DMS 273 treated with DMSO at 0.1 percent for 48 hours (cell line): ENCODE results near the gene MEF2B.
"Not testable (repeated sequence)": the region's sequence is repeated elsewhere in the genome, so short reads cannot be mapped to it uniquely, and the experiment has no call there.

Experiments
- DNase-seq: peaks from one replicate; lab custom pipeline; 2025; lab: John Stamatoyannopoulos, UW

MEF2B gene

DNA sequence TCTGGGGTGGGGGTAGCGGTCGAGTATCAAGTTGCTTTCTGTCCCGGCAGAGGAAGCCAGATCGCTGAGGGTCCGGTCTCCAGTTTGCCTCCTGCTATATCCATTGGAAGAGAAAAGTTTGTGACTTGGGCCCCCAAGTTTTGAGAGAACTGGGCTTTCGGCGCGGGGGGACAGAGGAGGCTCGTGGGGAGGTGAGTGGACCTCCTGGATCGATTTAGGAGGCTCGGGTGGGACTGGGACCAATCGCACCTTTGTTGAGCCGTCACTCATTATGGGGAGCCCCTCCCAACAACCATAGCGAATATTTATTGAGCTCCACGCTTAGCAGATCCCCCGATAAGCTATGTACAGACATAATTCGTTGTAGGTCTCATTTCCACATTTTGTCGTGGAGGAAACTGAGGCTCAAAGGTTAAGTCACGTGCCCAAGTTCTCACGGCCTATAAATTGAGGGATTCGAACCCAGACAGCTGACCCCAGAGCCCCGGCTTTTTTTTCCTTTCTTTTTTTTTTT is 22.9 kb upstream of the MEF2B start:
- no peak for DNase-seq

DNA sequence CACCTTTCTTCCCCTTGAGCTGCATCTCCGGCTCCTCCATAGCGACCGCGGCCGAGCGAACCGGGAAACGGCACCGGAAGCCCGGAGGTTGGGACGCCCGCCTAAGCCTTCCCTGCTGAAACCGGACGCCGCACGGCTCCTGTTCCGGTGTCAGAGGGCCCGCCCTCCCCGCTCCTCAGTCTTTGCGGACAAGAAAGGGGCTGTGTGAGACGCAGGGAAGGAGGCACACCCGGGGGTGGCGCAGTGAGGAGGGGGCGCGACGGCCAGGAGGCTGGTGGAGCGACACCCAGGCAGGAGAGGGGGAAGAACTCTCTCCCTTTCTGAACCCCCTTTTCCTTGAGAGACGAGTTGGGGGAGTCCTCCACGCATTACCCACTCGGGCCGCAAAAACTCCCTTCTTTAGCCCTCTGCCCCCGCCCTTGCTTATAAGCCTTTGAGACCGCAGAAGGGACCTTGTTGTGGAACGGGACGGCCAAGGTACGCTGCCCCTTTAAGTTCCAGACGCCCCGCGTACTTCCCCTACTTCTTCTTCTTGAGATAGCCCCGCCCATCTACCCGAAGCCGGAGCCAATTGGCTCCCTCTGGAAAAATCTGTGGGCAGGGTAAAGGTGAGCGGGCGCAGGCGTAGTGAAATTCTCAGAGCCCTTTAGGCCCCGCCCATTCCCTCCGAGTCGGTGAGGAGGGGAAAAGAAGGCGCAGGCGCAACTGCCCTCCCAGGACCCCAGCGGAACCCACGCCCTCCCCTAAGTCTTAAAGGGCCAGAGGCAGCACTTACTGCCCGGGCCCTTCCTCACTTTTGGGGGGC is 22.2 kb upstream of the MEF2B start, which contains the start of the genes BORCS8 and RFXANK:
Gene BORCS8 (minus strand): TSS at position 75 of the 805 bp plus-strand sequence. CDS start 35 bp downstream, at position 40.
Gene RFXANK (plus strand): TSS at position 181 of the 805 bp plus-strand sequence. CDS start 1,689 bp downstream, outside the sequence.
- DNase-seq = peak; percentile 98

DNA sequence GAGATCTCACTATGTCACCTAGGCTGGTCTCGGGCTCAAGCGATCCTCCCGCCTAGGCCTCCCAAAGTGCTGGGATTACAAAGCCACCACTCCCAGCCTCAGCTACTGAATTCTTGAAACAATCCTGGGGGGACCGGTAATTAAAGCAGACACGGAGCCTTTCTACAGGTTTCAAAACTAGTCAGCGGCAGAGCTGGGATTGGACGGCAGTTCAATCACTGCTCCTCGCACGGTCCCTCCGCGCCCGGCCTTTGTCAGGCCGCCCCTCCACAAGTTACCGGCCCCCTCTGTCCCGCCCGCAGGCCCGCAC is 21.7 kb upstream of the MEF2B start:
- no peak for DNase-seq

DNA sequence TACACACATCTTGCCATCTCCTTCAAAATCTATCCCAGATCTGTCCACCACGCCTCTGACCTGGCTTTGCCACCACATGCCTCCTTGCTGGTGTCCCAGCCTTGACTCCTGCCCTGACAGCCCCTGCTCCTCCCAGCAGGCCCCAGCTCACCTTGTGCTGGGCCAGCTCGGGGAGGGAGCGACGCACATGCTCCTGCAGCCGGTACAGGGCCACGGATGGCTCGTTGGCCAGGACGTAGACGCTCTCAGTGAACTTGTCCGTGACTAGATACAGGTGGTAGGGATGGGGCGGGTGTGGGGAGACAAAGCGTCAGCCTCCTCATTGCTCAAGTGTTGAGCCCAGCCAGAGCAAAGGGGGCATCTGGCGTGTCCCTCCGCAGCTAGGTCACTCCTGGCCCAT is 16.7 kb upstream of the MEF2B start:
- no peak for DNase-seq

DNA sequence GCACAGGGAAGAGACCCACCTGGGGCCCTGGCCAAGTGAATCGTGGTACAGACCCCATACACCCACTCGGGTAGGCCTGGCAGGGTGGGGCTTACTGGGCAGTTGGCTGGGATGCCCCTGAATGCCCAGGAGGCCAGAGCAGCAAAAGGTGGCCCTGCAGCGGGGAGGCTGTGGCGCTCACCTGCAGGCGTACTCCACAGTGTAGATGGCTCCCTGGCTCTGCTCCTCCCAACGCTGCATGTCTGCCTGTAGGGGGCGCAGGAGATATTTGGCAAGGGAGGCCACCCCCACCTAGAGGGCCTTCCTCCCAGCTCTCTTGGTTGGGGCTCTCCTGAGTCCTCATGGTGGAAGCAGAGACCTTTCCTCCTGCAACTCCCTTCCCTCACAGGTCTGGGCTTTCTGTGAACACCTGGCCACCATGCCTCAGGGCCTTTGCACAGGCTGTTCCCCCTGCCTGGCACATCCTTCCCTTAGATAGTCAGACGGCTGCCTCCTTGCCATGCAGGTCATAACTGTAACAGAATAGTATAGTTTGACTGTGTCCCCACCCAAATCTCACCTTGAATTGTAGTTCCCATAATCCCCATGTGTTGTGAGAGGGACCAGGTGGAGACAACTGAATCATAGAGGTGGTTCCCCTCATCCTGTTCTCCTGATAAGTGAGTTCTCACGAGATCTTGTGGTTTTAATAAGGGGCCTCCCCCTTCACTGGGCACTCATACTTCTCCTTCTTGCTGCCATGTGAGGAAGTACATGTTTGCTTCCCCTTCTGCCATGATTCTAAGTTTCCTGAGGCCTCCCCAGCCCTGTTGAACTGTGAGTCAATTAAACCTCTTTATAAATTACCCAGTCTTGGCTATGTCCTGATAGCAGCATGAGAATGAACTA is 16.0 kb upstream of the MEF2B start:
- no peak for DNase-seq

DNA sequence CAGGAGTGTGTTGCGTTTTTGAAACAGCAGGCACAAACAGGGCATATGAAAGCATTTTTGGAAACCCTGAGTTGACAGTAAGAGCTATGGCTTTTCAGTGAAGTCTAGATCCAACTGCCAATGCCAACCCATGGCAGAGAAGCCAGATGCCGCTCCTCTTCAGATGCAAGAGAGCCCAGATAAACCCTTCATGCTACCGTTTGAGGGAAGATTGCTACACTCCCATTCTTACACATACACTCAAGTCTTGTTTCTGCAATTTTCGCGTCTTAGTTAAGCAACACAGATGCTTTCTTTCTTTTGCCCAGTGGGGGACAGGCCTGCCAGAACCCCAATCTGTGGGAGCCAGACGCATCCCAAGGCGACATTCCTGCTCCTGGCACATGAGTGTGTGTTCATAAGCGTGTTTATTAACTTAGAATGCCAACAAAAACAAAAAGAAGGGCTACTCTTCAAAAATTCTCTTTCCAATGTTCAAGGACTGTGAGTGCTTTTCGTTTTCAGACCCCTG is 11.5 kb upstream of the MEF2B start:
- no peak for DNase-seq

DNA sequence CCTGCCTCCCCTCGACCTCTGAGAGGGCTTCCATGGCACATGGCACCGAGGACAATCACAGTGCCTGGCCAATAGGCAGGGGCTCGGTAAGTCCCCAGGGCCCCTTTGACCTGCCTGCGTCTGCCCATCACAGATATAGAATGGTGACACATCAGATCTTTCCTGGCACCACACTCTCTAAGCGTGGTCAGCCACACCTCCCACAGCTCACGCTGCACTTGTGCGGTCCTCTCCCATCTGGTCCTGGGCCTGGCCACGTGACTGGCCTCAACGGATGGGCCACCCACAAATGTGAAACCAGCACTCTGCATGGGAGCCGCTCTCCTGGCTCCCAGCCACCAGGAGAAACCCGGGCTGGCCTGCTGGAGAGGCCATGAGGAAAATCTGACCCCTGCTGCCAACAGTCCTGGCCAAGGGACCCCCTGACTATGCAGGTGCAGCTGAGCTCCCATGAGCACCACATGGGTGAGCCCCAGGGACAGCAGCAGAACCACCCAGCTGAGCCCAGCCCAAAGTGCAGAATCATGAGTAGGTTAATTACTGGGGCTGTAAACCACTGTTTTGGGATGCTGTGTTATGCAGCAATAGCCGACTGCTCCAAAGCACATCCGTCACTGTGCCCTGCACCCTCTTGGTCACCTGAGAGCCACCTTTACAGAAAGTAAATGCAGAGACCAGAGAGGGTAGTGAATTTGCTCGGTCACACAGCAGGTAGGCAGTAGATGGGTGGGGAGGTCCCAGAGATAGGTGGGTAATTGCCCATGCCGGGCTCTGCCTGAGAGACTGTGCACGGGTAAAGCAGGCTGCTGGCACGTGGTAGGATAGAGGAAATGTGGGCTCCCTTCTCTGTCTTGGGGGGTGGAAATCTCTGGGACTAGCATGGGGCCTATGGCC is 9.7 kb upstream of the MEF2B start:
- no peak for DNase-seq

DNA sequence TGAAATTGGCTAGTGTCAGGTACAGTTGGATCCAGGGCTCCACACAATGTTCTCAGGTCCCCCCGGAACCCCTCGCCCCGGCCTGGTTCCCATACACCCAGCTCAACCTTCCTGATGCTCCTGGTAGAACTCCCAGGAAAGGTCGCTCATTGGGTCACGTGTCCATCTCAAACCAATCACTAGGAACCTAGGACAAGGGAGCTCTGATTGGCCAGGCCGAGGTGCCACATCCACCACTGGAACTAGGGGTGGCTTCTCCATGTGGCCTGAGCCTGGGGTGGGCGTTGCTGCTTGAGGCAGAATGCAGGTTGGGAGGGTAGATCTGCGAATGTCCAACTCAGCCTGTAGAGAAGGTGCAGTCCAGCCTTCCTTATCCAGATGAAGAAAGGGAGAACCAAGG is 6.9 kb upstream of the MEF2B start:
- no peak for DNase-seq

DNA sequence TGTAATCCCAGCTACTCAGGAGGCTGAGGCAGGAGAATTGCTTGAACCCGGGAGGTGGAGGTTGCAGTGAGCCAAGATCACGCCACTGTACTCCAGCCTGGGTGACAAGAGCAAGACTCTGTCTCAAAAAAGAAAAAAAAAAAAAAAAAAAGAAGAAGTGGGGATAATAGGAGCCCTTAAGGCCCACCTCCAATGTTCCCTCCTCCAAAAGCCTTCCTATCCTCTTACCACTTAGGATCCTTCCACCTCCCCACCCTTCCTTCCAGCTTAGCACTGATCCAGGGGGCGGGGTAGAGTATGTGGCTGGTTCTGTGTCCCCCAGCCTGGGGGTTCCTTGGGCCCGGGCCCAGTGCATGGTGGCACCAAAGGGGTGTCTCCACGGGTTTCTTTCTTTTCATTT is 3.2 kb upstream of the MEF2B start:
- DNase-seq = not testable (repeated sequence)

DNA sequence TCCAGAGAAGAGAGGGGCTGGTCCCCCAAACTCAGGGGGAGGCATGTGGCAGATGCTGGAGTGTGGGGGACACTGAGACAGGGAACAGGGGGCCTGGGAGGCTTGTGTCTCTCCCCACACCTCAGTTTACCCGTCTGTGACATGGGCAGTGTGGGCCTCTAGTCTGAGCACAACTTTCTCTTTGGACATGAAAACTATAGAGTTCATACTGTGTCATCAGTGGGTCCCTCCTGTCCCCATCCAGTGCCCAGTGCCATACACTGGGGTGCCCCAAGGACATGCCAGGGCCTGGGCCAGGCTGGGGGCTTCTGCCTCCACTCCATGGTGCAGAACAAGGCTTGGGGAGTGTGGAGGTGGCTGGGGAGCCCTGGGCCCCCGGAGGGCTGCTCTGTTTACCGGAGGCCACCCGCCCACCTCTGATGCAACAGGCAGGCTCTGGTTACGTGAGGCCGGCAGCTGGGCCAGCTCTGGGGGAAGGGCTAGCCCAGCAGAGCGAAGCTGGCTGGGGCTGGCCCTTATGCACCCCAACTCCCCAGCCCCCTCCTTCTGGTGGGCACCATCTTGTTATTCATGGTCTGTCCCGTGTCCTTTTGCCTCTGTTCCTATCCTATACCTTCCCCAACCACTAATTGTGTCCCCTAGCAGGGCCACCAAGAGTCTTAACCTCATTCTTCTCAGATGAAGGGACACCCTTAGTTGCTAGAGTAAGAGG is 1.9 kb upstream of the MEF2B start:
- no peak for DNase-seq

DNA sequence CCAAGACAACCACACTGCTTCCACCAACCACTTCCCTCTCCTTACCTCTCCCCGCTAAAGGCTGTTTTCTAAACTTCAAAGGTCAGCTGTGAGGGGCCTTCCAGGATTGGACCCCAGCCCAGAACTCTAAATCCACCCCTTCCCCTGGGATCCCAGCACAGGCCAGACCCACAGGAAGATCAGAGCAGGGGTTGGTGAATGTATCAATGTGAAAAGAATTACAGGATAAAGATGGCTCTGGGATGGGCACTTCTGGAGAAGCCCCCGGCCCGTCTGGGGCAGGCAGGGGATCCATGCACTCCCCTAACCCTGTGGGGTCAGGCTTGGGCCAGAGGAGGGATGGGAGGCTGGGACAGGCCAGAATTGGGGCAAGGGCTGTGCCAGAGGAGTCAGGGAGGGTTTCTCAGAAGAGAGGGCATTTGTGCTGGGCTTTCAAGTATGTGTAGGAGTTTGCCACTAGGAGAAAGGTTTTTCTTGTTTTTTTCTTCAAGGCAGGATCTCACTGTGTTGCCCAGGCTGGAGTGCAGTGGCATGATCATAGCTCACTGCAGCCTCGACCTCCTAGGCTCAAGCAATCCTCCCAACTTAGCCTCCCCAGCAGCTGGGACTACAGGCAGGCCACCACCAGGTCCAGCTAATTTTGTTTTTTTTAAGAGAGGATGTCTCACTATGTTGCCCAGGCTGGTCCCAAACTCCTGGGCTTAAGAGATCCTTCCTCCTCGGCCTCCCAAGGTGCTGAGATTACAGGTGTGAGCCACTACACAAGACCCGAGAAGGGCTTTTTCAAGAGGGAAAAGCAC is 1.0 kb upstream of the MEF2B start:
- DNase-seq = no peak

DNA sequence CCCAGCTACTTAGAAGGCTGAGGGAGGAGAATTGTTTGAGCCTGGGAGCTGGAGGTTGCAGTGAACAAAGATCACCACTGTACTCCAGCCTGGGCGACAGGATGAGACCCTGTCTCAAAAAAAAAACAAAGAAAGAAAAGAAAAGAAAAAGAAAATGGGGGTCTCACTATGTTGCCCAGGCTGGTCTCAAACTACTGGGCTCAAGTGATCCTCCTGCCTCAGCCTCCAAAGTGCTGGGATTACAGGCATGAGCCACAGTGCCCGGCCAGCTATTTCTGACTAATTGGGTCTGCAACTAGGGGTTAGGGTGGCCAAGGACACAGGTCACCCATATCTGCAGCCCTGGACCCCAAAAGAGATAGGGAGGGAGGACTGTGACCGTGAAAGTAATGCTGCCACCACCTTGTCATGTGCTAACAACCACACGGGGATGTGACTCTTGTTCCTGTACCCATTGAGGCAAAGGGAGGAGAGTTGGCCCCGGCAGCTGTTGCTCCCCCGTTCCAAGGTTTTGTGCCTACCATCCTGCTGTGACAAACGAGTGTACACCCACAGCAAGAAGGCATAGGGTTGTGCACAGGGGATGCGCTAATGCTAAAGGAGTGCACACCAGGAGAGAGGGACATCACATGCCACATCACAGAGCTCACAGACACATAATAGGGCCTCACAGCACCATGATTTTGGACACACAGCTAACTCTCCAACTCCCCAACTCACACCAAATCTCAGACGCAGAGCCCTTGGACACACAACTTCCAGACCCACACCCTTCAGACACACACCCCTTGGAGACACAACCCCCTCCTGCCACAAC is 619 bp downstream of the MEF2B start:
- DNase-seq = no peak

DNA sequence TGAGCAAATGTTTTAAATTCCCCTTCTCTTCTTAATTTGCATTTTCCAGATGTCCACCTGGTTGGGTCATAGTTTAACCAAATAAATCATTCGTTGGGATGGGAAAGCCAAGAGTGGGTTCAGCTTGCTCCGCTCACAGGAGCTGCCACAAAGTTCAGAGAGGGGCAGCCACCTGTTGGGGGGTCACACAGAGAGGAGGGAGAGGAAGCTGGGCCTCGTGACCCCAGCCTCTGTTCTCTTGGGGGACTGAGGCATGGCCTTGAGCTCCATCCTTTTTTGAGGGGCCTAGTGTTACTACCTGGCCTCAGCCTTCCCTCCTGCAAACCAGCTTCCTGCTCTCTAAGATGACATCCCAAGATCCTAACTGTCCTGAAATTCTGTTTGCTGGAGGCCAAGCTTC is 2.5 kb downstream of the MEF2B start:
- no peak for DNase-seq

DNA sequence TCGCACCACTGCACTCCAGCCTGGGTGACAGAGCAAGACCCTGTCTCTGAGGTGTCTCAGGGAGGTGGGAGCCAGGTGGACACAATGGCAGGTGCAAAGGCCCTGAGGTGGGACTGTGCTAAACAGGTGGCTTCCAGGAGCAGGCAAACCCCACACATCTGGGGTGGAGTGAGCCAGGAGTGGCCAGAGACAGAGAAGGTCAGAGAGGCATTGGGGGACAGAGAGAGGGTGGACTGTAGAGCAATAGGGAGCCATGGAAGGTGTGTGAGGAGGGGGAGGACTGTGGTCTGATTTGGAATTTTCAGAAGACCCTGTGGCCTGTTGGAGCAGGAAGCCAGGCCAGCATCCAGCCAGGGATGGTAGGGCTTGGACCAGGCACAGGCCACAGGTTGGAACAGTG is 4.7 kb downstream of the MEF2B start:
- DNase-seq = no peak

DNA sequence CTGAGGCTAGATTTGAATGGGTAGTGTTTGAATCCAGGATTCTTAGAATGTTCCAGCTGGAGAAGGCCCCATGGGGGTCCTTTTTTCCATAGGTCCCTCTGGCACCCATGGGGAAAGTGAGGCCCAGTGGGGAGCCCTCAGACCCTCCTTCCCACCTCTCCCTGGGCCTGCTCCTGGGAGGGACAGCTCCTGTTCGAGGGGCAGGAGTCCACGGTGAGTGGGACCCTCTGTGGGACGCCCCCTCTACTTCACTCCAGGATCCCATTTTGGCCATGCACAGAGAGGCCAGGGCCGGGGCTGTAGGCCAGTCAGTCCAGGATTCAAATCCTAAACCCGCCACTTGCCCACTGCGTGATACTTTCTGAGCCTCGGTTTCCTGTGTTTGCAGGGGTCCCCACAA is 7.6 kb downstream of the MEF2B start:
- no peak for DNase-seq

DNA sequence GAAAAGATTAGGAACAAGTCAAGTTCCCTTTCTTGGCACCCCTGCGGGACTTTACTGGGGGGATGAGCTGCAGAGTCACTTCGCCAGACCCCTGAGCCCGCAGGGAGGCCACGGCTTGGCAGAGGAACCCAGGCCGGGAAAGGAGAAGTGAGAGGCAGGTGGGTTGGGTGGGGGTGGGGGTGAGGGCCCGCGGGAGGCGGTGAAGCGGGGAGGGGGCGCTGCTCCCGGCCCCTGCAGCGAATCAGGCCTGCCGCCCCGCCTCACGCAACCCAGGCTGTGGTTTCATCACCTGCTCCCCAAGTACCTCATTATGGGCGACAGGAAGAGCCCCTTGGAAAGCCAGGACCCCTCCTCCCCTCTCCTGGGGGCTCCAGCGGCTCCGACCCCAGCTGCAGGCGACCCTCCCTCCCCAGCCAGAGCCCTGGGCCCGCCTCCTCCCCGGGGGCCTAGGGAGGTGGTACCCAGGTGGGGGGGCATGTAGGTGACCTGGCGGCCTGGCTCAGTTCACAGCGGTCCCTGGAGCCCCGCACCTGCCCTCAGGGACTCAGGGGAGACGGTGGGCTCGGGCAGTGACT is 9.5 kb downstream of the MEF2B start:
- no peak for DNase-seq

DNA sequence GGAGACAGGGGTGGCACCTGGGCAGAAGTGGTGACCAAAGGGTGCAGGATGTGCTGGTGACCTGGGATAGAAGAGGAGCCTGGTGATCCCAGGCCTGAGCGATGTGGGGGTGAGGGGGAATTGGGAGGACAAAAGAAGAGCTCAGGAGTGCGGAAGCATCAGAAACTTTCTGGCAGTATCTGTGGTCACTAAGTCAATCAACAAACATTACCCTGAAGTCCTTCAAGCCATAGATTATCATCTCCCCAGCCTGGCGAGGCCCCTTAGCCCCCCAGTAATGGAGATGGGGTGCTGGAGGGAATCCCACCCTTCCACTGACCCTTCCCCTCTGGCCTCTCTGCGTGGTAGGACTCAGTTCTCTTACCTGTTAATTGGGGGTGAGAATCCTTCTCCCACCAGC is 10.5 kb downstream of the MEF2B start:
- no peak for DNase-seq

DNA sequence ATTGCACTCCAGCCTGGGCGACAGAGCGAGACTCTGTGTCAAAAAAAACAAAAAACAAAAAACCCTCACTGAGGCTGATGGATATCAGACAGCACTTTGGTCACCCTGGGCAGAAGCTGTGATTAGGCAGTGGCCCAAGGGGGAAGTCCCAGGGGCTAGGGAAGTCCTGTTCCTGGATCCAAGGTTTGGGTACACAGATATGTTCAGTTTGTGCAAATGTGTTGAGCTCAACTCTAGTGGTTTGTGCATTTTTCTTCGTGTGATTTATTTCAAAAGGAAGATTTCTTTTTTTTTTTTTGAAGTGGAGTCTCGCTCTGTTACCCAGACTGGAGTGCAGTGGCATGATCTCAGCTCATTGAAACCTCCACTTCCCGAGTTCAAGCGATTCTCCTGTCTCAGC is 12.3 kb downstream of the MEF2B start:
- no peak for DNase-seq
